HepG2 (cell line): Measurements from ENCODE around the gene RPL23. TPM values are rescaled to one million over a fixed set of nuclear protein-coding genes. Genes with fewer than 3 reads are reported as not detected.

Experiments
- BCL6 ChIP-seq: IDR thresholded peaks from 2 replicates; pipeline ENCODE4 v1.6.1; 2016; ENCODE audit warnings: missing genetic modification reagents, missing compliant biosample characterization
- CBX1 ChIP-seq: IDR thresholded peaks from one replicate; pipeline ENCODE4 v1.6.1; 2016; ENCODE audit warnings: antibody characterized with exemption, low read depth
- CHCHD3 ChIP-seq: sonication (generic); formaldehyde crosslinking; IDR thresholded peaks from 2 replicates; pipeline ENCODE4 v1.8.0; 2022; ENCODE audit warnings: mild to moderate bottlenecking, missing genetic modification reagents, moderate library complexity
- E2F5 ChIP-seq: sonication (generic); formaldehyde crosslinking; conservative IDR thresholded peaks from 2 replicates; pipeline ENCODE4 v1.4.0; 2020; ENCODE audit warnings: missing genetic modification reagents
- FOXP4 ChIP-seq: sonication (generic); formaldehyde crosslinking; IDR thresholded peaks from 2 replicates; pipeline ENCODE4 v1.4.0; 2020; ENCODE audit warnings: missing genetic modification reagents
- HNRNPUL1 ChIP-seq: fragments of 200-400 bp; formaldehyde crosslinking; IDR thresholded peaks from 2 replicates; pipeline ENCODE4 v1.6.1; 2017; ENCODE audit warnings: low read depth, mild to moderate bottlenecking, low read length, moderate library complexity
- KLF16 ChIP-seq, 2 experiments: sonication (generic) in 1 of 2; formaldehyde crosslinking in 1 of 2; IDR thresholded peaks; 2 replicates each; pipeline versions ENCODE4 v1.6.1 to v1.8.0; 2016 to 2023; ENCODE audit warnings: missing genetic modification reagents in 2 of 2, missing compliant biosample characterization in 1 of 2
- KLF9 ChIP-seq: IDR thresholded peaks from 2 replicates; pipeline ENCODE4 v1.6.1; 2016; ENCODE audit warnings: low read depth
- PAF1 ChIP-seq: IDR thresholded peaks from 2 replicates; pipeline ENCODE4 v1.6.1; 2016; ENCODE audit warnings: missing genetic modification reagents, missing compliant biosample characterization
- PHF5A ChIP-seq: IDR thresholded peaks from one replicate; pipeline ENCODE4 v1.6.1; 2018; ENCODE audit warnings: low read depth, missing genetic modification reagents; ENCODE audit not compliant: unreplicated experiment
- TBL1XR1 ChIP-seq: fragments of 150-350 bp; IDR thresholded peaks from 2 replicates; pipeline ENCODE4 v1.6.1; 2014; ENCODE audit warnings: borderline replicate concordance, low read length; ENCODE audit not compliant: partially characterized antibody
- TRAFD1 ChIP-seq: sonication (generic); formaldehyde crosslinking; IDR thresholded peaks from 2 replicates; pipeline ENCODE4 v1.5.1; 2020; ENCODE audit warnings: missing genetic modification reagents, mild to moderate bottlenecking, borderline replicate concordance
- XRCC5 ChIP-seq: fragments of 200-400 bp; formaldehyde crosslinking; optimal IDR thresholded peaks from 2 replicates; pipeline ENCODE3; 2017; ENCODE audit warnings: mild to moderate bottlenecking, low read length
- ZBTB39 ChIP-seq: sonication (generic); formaldehyde crosslinking; IDR thresholded peaks from 2 replicates; pipeline ENCODE4 v1.5.0; 2020; ENCODE audit warnings: missing genetic modification reagents
- ZMYM2 ChIP-seq: sonication (generic); formaldehyde crosslinking; IDR thresholded peaks from 2 replicates; pipeline ENCODE4 v1.8.0; 2022; ENCODE audit warnings: mild to moderate bottlenecking, missing genetic modification reagents
- ZNF232 ChIP-seq: sonication (generic); formaldehyde crosslinking; IDR thresholded peaks from 2 replicates; pipeline ENCODE4 v1.4.0; 2020; ENCODE audit warnings: missing genetic modification reagents, borderline replicate concordance
- ZNF34 ChIP-seq: sonication (generic); formaldehyde crosslinking; IDR thresholded peaks from 2 replicates; pipeline ENCODE4 v1.4.0; 2020; ENCODE audit warnings: mild to moderate bottlenecking, missing genetic modification reagents, borderline replicate concordance
- ZNF343 ChIP-seq: sonication (generic); formaldehyde crosslinking; IDR thresholded peaks from 2 replicates; pipeline ENCODE4 v1.4.0; 2020; ENCODE audit warnings: mild to moderate bottlenecking, missing genetic modification reagents
- ZNF546 ChIP-seq: sonication (generic); formaldehyde crosslinking; conservative IDR thresholded peaks from 2 replicates; pipeline ENCODE4 v1.8.1; 2023; ENCODE audit warnings: mild to moderate bottlenecking, missing genetic modification reagents
- ZNF556 ChIP-seq: sonication (generic); formaldehyde crosslinking; IDR thresholded peaks from 2 replicates; pipeline ENCODE4 v1.4.0; 2020; ENCODE audit warnings: mild to moderate bottlenecking, missing genetic modification reagents, borderline replicate concordance
- ZNF644 ChIP-seq: IDR thresholded peaks from 2 replicates; pipeline ENCODE4 v1.6.1; 2016; ENCODE audit warnings: low read depth
- ZNF746 ChIP-seq: sonication (generic); formaldehyde crosslinking; IDR thresholded peaks from 2 replicates; pipeline ENCODE4 v1.8.0; 2022; ENCODE audit warnings: mild to moderate bottlenecking, missing genetic modification reagents
- ZNF816 ChIP-seq: sonication (generic); formaldehyde crosslinking; IDR thresholded peaks from 2 replicates; pipeline ENCODE4 v1.8.0; 2022; ENCODE audit warnings: missing genetic modification reagents, mild to moderate bottlenecking, borderline replicate concordance
- polyA plus RNA-seq, 8 experiments: library from polyadenylated mRNA; depleted of rRNA in 3 of 8; stranded (reverse) in 7 of 8; unstranded in 1 of 8; fragments of >200 nt; fragmentation: Illumina TruSeq in 4 of 8; extraction: Trizol in 4 of 8; gene quantifications; 2 replicates each; pipeline versions ENCODE4 v1.2.1 to v1.2.3, GENCODE V29; 2011 to 2016; ENCODE audit warnings: low read depth in 4 of 8, missing spikeins in 1 of 8, mixed read lengths in 1 of 8; ENCODE audit not compliant: insufficient read depth in 1 of 8
- total RNA-seq, 5 experiments: library from RNA; depleted of rRNA; stranded (reverse); fragments of >200 nt; fragmentation: Illumina TruSeq; extraction: Trizol; gene quantifications; 2 replicates each; pipeline ENCODE4 v1.2.3, GENCODE V29; 2016; ENCODE audit warnings: low read depth in 1 of 5

RPL23 gene
- total and polyA plus RNA-seq, 2 of the 13 experiments (the other 11 are each of a cell fraction or from before 2014, with no cell fraction given), result 2,790 to 4,860 TPM

GRCh38 chr17:38867179-38867967, 13.9 kb upstream of the RPL23 start (continued):
- TF ChIP-seq ZBTB39 (CRISPR knock-in tag) (peak; percentile 82; the same call in 1 of the 2 replicates), CHCHD3 (CRISPR knock-in tag) (no peak), ZNF816 (CRISPR knock-in tag) (0 out of 2 replicates have a peak, but pooled peaks have one; percentile 41), HNRNPUL1 (no peak), ZMYM2 (peak; percentile 24; the same call in 1 of the 2 replicates), ZNF746 (CRISPR knock-in tag) (no peak), E2F5 (CRISPR knock-in tag) (no peak), TBL1XR1 (peak; percentile 77), ZNF232 (CRISPR knock-in tag) (peak; percentile 68; the same call in 1 of the 2 replicates), BCL6 (CRISPR knock-in tag) (peak; percentile 56; the same call in 1 of the 2 replicates), ZNF556 (CRISPR knock-in tag) (peak; percentile 36; the same call in 1 of the 2 replicates), ZNF34 (no peak), TRAFD1 (CRISPR knock-in tag) (0 out of 2 replicates have a peak, but pooled peaks have one; percentile 59), XRCC5 (peak; percentile 40), FOXP4 (CRISPR knock-in tag) (no peak; the same call in 1 of the 2 replicates), PAF1 (CRISPR knock-in tag) (no peak), ZNF343 (CRISPR knock-in tag) (peak; percentile 6; the same call in 1 of the 2 replicates), ZNF546 (CRISPR knock-in tag) (0 out of 2 replicates have a peak, but pooled peaks have one; percentile 25), KLF16 (CRISPR knock-in tag; IDR thresholded peaks at IDR 0.05) (peak in 1 of 2 experiments; percentile 89; a peak in 2 of 4 replicates), CBX1 (no peak), ZNF644 (CRISPR knock-in tag) (no peak), KLF9 (CRISPR knock-in tag) (0 out of 2 replicates have a peak, but pooled peaks have one; percentile 25), PHF5A (CRISPR knock-in tag) (peak; percentile 58)
